Stomach (tissue), 4 donors: ENCODE measurements around the gene SEPTIN11.

ENCODE experiments used
- CTCF ChIP-seq, 7 experiments: fragments of 450-650 bp in 4 of 7; fragments of 200-600 bp in 3 of 7; sonication (generic) in 3 of 7; IDR thresholded peaks; one replicate each; pipeline ENCODE4 v1.5.1; 2016 to 2019; ENCODE audit warnings: antibody characterized with exemption in 7 of 7, control low read depth in 2 of 7, mild to moderate bottlenecking in 1 of 7
- POLR2A ChIP-seq, 4 donors: fragments of 450-650 bp; IDR thresholded peaks; one replicate each; pipeline ENCODE4 v1.6.1; 2016; ENCODE audit warnings: antibody characterized with exemption in 4 of 4, control low read depth in 2 of 4, mild to moderate bottlenecking in 1 of 4, moderate library complexity in 1 of 4

- no peak for TF ChIP-seq POLR2A (IDR thresholded peaks at IDR 0.05)
- TF ChIP-seq CTCF (IDR thresholded peaks at IDR 0.05): no peak
These were observed 2.2 kb upstream of the SEPTIN11 start for GRCh38 chr4:76947369-76947768.
